ENCODE data around the gene NOPCHAP1.
A peak's percentile ranks its signal among the peaks of the same experiment; 100 is the strongest.
"Not testable (repeated sequence)": the region's sequence is repeated elsewhere in the genome, so short reads cannot be mapped to it uniquely, and the experiment has no call there.

Gene NOPCHAP1, protein sequence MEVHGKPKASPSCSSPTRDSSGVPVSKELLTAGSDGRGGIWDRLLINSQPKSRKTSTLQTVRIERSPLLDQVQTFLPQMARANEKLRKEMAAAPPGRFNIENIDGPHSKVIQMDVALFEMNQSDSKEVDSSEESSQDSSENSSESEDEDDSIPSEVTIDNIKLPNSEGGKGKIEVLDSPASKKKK

GRCh38 chr12:104986022-104986941 is at the start of gene NOPCHAP1:
Gene NOPCHAP1, plus strand, starts transcription at chr12:104986316. Its CDS starts 37 bp downstream, at chr12:104986353.
- DNase-seq: peak; percentile 90

DNA sequence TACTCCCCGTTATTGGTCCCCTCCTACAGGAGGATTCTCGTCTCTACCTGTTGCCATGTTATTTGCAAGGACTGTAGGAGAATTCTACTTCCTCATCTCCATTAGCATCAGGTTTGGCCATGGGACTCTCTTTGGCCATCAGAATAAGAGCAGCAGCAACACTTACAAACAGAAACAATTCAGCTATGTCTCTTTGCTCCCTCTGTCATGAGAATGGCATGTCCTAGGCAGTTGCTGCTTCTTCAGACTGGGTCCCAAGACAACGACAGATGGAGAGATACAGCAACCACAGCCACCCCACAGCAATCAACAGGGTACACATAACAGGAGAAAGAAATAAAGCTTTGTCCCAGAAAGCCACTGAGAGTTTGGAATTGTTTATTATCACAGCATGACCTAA is 47.7 kb upstream of the NOPCHAP1 start:
- no peak for DNase-seq

GRCh38 chr12:104939089-104939488 is 47.0 kb upstream of the NOPCHAP1 start:
- DNase-seq: no peak

DNA sequence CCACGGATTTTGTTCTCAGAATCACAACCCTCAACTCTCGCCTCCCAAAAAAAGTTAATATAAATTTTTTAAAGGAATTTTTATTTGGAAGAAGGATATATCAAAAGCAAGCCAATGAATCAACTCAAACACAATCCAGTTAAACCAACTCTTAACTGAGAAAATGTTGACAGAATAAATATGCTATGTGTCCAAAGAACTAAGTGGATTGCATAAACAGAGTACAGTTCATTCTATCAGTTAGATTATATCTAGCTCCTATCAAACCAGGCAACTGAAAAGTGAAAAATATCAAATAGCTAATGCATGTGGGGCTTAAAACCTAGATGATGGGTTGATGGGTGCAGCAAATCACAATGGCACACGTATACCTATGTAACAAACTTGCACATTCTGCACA is 44.7 kb upstream of the NOPCHAP1 start:
- no peak for DNase-seq

GRCh38 chr12:104942075-104942474 is 44.0 kb upstream of the NOPCHAP1 start:
- no peak for DNase-seq

DNA sequence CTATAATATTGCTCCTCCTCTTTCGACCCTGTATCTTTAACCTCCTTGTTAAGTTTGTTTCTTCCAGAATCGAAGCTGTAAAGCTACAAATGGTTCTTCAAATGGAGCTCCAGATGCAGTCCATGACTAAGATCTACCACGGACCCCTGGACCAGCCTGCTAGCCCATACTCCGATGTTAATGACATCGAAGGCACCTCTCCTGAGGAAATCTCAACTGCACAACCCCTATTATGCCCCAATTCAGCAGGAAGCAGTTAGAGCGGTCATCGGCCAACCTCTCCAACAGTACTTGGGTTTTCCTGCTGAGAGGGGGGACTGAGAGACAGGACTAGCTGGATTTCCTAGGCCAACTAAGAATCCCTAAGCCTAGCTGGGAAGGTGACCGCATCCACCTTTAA is 42.7 kb upstream of the NOPCHAP1 start:
- not testable (repeated sequence) for DNase-seq

DNA sequence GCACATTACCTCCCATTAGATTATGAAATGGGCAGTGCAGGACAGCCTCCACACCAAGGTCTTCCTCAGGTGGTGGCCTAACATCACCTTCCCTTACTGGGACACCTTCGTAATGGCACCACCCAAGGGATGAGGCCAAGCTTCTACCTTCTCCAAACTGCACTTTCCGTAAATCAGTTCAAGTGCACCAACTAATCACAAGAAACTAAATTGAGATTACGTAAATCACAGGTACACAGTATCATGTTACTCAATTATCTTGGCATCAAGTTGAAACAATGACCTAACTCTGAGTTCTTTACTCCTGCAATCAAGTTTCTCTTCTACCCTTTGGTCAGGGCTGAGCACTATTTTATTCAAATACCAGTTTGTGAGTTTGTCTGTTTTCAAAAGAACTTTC is 41.9 kb upstream of the NOPCHAP1 start:
- DNase-seq: no peak

GRCh38 chr12:104948716-104949115 is 37.4 kb upstream of the NOPCHAP1 start:
- DNase-seq: not testable (repeated sequence)

DNA sequence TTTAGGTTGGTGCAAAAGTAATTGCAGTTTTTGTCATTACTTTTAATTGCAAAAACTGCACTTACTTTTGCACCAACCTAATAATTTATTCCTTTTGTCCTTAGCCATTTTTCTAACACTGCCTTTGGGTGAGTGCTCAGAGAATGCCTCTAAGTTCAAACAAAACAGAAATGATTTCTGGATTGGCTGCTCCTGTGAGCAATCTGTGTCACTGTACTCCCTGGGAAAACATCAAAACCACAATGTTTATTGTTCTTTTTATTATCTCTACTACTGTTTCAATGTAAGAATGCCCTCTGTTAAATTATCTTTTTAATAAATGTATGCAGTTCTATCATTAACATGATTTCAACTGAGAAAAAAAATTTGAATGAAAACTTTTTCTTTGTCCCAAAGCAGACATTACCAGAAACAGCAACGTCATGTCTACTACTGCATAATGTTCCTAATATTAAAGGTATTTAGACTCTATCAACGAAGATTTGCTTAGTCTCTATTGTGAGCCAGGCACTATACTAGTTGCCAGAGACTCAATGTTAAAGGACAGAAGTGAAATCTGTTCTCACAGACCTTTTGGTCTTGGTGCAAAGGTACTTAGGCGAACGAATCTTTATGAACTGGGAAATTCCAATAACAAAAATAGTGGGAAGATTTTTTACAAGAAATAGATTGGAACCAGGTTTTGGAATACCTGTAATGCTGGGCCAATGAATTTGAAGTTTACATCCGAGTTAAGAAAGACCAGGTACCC is 34.2 kb upstream of the NOPCHAP1 start:
- DNase-seq: no peak

DNA sequence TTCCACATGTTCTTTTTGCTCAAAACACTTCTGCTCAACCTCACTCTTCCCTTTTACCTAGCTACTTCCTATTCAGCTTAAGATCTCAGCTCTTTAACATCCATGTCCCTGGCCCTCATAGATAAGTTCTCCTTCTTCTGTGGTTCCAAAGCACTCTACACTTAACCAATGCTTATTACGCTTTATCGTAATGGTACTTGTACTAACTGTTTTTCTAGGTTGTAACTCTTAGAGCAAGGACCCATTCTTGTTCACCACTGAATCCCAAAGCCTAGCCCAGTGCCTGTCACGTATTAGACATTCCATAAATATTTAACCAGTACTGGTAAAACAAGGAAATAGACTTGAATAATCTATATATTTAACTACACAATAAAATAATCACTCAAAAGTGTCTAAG is 33.3 kb upstream of the NOPCHAP1 start:
- no peak for DNase-seq

- DNase-seq: no peak
These were observed 32.8 kb upstream of the NOPCHAP1 start for GRCh38 chr12:104953323-104953722.

GRCh38 chr12:104955703-104956102 is 30.4 kb upstream of the NOPCHAP1 start:
- DNase-seq: no peak

DNA sequence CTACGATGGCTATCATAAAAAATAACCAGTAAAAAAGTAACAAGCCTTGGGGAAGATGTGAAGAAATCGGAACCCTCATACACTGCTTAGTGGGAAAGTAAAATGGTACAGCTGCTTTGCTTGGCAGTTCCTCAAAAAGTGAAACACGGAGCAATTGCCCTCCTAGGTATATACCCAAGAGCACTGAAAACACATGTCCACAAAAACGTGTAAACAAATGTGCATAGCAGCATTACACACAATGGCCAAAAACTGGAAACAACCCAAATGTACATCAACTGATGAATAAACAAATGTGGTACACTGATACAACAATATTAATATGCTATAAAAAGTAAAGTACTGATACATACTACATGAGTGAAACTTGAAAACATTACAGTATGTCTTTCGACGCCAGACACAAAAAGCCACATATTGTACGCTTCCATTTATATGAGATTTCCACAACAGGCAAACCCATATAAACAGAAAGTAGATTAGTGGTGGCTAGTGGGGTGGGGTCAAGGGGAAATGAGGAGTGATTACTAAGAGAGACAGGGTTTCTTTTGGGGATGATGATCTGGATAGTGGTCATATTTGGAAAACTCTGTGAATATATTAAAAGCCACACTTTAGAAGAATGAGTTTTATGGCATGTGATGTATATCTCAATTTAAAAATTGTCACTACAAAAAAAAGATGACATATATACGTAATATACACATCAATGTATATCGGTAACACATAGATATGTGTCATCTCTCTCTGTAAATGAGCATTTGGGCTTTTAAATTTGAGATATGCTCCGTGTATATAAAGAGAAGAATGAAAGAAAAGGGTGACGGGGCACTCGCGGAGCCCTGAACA is 29.0 kb upstream of the NOPCHAP1 start:
- DNase-seq: peak; percentile 7

GRCh38 chr12:104957719-104958000 is 28.5 kb upstream of the NOPCHAP1 start:
- DNase-seq: peak; percentile 37

GRCh38 chr12:104958001-104958804 is 27.9 kb upstream of the NOPCHAP1 start, which contains the start of gene SLC41A2:
Gene SLC41A2, minus strand, starts transcription at chr12:104958290. Its CDS starts 29,763 bp downstream, at chr12:104928527.
- peak; percentile 91 for DNase-seq

DNA sequence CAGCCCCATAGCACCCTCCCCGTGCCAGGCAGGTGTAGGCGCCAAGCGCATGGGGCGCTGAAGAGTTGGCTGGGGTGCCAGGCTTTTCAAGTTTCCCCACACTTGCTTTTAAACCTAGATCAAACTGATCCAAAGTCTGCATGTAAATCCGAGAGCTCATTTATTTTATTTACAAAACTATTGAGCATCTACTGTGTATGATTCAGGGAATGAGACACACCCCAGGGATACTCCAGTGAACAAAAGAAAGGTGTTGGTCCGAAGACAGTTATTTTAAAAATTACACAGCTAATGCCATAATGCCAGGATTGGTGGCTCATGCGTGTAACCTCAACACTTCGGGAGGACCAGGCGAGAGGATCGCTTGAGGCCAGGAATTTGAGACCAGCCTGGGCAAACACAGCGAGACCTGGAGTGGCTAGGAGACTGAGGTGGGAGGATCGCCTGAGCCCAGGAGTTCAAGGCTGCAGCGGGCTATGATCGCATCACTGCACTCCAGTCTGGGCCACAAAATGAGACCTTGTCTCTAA is 27.2 kb upstream of the NOPCHAP1 start:
- no peak for DNase-seq

DNA sequence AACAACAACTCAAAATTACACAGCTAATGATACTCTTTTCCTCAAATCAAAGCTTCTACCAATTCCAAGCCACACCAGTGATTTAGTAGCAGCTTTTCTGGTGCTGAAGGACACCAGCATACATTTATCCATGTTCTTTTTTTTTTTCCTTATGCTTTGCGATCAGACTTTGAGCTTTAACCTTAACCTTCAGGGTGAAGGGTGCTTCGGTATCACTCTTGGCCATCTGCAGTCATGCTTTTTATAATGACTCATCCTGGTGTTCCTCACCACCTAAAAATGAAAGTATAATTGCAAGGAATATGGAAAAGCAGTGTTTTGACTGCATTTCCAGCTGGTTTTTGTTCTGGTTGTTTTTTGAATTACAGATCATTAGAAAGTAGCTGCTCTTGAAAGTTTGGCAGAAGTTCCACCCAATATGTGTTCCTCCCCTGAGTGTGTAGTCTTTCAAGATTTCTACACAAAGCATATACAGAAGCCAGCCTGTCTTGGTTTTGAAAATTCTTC is 26.7 kb upstream of the NOPCHAP1 start:
- peak; percentile 53 for DNase-seq

DNA sequence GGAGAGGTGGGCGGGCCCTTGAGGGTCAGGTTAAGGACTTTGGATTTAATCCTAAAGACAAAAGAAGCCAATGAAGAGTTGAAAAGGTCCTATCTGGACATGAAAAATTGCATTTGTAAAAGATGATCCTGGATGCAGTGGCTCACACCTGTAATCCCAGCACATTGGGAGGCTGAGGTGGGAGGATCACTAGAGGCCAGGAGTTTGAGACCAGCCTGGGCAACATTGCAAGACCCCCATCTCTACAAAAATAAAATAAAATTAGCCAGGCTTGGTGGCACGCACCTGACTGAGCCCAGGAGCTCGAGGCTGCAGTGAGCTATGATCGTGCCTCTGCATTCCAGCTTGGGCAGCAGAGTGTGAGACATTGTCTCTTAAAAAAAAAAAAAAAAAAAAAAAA is 25.7 kb upstream of the NOPCHAP1 start:
- no peak for DNase-seq

DNA sequence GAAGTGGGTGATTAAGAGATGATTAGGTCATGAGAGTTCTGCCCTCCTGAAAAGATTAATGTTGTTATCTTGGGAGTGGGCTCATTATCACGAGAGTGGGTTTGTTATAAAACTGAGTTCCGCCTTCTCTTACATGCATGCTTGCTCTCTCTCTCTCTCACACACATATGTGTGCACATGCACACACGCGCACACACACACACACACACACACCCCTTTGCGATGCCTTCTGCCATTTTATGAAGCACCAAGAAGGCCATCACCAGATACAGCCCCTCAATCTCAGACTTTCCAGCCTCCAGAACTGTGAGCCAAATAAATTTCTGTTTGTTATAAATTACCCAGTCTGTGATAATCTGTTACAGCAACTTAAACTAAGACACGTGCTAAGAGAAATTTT is 22.4 kb upstream of the NOPCHAP1 start:
- DNase-seq: no peak

GRCh38 chr12:104964167-104964855 is 21.8 kb upstream of the NOPCHAP1 start:
- no peak for DNase-seq

DNA sequence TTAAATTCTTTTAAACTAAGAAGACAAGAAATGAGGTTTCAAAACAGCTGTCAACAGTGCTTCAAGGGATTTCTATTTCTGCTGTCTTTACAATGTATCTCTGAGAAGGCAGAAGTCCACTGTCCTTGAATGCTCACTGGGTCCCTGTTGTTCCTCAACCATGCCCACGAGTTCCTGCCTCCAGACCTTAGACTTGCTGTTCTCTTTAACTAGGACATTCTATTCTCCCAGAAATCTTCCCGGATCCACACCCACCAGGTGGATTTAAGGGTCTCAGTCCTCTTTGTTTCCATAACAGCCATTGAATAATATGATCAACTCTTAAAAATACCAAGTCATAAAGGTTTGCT is 21.3 kb upstream of the NOPCHAP1 start:
- no peak for DNase-seq
